Measurements from ENCODE around the gene CTNND2.

The CTNND2 gene

GRCh38 chr5:11234501-11234911, 669.7 kb downstream of the CTNND2 start:
- DNase-seq (ENCODE audit: low read depth) = no peak
- no peak for TF ChIP-seq CTCF (conservative IDR thresholded peaks at IDR 0.05; ENCODE audit: low read depth, low read length)
- H3K4me3 ChIP-seq (ENCODE audit: low read depth, low read length) = no peak overlapping the region

- TF ChIP-seq CTCF (conservative IDR thresholded peaks at IDR 0.05; ENCODE audit: low read depth, low read length) = no peak
Observed at GRCh38 chr5:11230890-11231289, 673.4 kb downstream of the CTNND2 start.

GRCh38 chr5:11227064-11227463, 677.2 kb downstream of the CTNND2 start:
- TF ChIP-seq CTCF (conservative IDR thresholded peaks at IDR 0.05; ENCODE audit: low read depth, low read length) = no peak

More at GRCh38 chr5:11230890-11231289, 673.4 kb downstream of the CTNND2 start:
- H3K4me3 ChIP-seq (ENCODE audit: low read depth, low read length) = no peak overlapping the region
- DNase-seq (ENCODE audit: low read depth) = no peak

GRCh38 chr5:11224436-11225187, 679.6 kb downstream of the CTNND2 start:
- TF ChIP-seq CTCF (conservative IDR thresholded peaks at IDR 0.05; ENCODE audit: low read depth, low read length) = no peak
- no peak for DNase-seq (ENCODE audit: low read depth)
- no peak overlapping the region for H3K4me3 ChIP-seq (ENCODE audit: low read depth, low read length)

More at GRCh38 chr5:11227064-11227463, 677.2 kb downstream of the CTNND2 start:
- DNase-seq (ENCODE audit: low read depth) = no peak
- no peak overlapping the region for H3K4me3 ChIP-seq (ENCODE audit: low read depth, low read length)

GRCh38 chr5:11222169-11222568, 682.1 kb downstream of the CTNND2 start:
- DNase-seq (ENCODE audit: low read depth) = no peak
- no peak for TF ChIP-seq CTCF (conservative IDR thresholded peaks at IDR 0.05; ENCODE audit: low read depth, low read length)
- H3K4me3 ChIP-seq (ENCODE audit: low read depth, low read length) = no peak overlapping the region

GRCh38 chr5:11214864-11215644, 689.2 kb downstream of the CTNND2 start:
- no peak for TF ChIP-seq CTCF (conservative IDR thresholded peaks at IDR 0.05; ENCODE audit: low read depth, low read length)
- no peak for DNase-seq (ENCODE audit: low read depth)
- H3K4me3 ChIP-seq (ENCODE audit: low read depth, low read length) = no peak overlapping the region
